DMS53 (cell line): ENCODE data around the gene TSPAN14.

ENCODE experiments used
- DNase-seq: peaks from one replicate; lab custom pipeline; 2025; lab: John Stamatoyannopoulos, UW

TSPAN14 gene

DNA sequence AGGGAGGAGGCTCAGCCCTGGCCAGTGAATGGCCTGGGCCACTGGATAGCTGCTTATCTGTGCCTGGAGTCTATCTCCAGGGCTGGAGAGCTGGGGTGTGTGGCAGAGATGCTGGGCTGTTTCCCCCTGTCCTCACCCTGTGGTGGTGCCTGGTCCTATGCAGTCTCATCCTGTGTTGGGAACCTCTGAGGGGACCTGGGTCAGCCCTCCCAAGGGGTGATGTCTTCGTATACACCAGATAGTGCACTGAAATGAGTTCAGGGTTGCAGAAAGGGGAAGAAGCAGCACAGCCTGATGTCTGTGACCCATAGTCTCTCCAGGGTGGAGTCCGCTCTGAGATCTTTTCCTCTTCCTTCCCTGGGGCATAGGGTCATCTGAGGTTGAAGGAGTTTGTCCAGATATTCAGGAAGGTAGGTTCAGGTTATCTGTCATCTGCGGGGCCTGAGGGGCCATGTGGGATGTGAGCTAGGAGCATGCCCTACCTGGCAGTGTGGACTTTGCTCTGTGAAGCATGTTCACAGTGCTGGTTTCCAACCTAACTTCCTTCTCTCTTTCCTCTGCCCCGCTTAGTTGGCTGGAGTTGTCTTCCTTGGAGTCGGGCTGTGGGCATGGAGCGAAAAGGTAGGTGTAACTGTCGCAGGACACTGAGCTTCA lies 50.2 kb downstream of the TSPAN14 start:
- DNase-seq = no peak

DNA sequence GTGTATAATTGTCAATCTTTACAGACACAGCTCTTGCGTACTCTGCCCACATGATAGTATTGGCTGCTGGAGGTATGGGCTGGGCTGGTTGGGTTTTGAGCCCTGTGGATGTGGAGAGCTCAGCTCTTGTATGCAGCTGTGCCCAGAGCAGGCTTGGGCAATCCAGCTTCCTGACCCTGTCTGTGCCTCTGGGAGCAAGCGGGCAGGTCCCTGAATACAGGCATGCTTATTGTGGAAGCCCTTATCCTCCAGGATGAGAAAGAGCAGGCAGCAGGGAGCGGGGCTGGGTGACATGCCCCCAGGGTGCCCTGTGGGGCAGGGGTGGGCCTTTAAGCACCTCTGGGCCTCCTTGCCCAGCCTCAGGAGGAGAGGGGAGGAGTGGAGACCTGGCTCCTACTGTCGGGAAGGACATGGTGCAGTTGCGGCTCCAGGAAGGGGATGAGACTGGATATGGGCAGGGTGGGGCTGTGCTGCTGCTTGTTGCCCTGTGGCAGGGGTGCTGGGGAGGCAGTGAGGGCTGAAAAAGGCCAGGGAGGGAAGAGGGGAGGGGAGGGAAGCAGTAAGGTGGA lies 50.9 kb downstream of the TSPAN14 start:
- peak; percentile 15 for DNase-seq

GRCh38 chr10:80506189-80506575 lies 52.1 kb downstream of the TSPAN14 start:
- no peak for DNase-seq

DNA sequence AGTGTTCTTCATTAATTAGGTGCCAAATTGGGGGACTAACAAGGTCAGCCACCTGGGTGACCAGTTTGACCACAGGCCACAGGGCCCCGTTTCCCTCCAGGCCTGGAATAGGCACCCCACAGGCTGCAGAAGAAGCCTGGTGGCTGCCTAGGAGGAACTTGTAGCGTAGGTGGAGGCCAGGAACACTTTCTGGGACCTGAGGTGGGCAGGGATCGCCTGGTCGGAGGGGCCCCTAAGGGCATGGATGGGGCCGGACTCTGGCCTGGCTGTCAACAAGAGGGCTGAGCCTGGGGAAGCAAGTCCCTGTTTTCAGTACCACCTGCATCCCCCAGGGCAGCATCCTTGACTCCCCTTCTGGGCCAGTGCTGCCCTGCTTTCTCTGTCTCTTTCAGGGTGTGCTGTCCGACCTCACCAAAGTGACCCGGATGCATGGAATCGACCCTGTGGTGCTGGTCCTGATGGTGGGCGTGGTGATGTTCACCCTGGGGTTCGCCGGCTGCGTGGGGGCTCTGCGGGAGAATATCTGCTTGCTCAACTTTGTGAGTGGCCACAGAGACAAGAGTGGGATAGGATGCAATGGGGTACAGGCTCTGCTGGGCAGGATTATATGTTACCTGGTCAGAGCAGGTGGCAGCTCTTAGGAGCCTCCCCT lies 52.9 kb downstream of the TSPAN14 start:
- DNase-seq = no peak

- DNase-seq = no peak
Observed at GRCh38 chr10:80509108-80509402, 54.9 kb downstream of the TSPAN14 start.

DNA sequence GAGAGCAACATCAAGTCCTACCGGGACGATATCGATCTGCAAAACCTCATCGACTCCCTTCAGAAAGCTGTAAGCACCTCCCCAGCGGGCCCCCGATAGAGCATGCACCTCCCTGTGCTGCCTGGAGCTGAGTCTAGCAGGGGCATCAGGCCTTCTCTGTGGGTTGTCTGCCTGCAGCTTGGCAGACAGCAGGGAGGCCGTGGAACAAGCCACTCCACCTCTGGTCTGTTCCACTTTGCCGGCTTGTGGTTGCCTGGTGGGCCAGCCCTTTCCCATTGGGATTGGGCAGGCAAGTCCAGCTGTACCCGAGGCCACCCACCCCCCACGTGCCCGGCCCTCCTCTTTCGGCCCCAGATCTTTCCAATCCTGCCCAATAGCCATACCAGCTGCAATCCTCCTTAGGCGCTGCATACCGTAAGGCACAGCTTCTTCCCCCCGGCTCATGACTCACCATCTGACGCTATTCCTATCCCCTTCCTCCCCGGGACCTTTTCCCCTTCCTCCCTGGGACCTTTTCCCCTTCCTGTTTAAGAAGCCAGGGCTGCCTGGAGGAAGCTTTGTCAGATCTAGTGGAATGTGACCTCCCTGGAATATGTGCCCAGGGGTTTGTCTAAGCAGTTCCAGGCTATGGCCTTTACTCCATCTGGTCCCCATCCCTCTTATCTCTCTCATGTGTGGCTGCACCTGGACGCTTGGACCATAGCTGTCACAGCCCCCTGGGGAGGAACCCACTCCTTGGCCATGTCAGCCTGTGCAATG lies 55.5 kb downstream of the TSPAN14 start:
- no peak for DNase-seq

DNA sequence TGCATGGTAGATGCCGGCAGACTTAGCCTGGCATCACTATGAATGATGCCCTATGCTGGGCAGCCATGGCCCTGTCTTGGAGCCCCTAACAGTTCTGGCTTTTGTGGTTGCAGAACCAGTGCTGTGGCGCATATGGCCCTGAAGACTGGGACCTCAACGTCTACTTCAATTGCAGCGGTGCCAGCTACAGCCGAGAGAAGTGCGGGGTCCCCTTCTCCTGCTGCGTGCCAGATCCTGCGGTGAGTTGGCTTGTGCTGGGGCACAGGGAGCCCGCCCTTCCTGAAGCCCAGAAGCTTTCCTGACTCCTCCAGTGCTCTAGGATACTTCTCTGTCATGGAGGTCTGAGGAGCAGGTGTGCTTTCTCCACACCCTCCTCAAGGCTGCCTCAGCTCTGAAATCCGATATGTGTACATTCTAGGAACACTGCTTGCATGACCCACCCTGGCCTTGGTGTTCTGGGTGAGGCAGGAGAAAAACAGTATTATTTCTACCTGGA lies 58.0 kb downstream of the TSPAN14 start:
- no peak for DNase-seq

DNA sequence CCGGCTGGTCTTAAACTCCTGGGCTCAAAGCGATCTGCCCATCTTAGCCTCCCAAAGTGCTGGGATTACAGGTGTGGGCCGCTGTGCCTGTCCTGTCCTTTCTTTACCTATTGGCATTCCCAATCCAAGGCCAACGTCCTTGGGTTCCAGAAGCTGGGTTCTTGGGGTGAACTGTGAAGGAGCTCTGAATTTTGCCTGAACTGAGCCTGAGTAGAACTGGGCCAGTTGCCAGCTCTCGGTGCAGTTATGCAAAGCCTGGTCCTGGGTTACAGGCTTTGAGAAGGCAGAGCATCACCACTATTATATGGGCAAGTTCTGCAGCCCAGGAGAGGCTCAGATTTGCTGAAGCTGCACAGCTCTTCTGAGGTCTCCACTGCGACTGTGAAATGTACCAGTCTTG lies 59.0 kb downstream of the TSPAN14 start:
- no peak for DNase-seq

- DNase-seq = no peak
Observed at GRCh38 chr10:80515511-80515910, 61.4 kb downstream of the TSPAN14 start.

DNA sequence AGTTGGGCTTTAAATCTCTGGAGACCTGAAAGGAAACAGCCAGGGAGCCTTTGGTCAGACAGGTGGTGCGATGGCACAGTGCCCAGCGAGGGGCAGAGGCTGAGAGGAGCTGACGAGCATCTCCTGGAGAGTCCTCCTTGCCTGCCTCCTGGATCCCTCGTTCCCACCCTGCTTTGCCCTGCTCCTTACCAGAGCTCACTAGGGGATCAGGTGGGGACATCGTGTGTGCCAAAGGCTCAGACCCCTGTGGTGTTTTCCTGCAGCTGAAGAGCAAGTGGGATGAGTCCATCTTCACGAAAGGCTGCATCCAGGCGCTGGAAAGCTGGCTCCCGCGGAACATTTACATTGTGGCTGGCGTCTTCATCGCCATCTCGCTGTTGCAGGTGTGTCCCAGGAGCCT lies 61.8 kb downstream of the TSPAN14 start:
- no peak for DNase-seq

DNA sequence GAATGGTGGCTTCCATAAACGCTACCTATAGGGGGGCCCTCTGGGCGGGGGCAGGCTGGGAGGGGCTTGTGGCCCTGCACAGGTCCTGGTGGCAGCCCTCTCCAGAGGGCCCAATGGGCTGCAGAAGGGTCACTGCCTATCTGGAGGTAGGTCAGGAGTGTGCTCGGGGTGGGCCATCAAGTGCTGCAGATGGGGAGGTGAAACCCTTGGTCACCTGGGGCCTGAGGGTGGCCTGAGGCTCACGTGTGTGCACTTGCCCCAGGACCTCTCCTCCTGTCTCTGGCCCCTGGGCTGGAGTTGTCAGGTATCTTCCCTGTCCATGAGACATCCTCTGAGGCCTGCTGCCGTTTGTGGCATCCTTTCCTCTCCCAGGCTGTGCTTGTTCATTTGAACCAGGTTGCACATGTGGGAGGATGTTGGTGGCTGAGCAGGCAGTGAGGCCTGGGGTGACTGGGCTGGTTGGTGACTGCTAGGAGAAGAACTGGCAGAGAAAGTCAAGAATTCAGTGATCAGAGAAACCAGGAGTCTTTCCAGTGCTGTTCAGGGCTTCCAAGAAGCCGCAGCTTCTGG lies 62.5 kb downstream of the TSPAN14 start:
- no peak for DNase-seq

GRCh38 chr10:80517416-80518142 lies 63.5 kb downstream of the TSPAN14 start:
- DNase-seq = no peak

- DNase-seq = no peak
Observed at GRCh38 chr10:80518143-80518806, 64.2 kb downstream of the TSPAN14 start.

GRCh38 chr10:80518807-80519360 lies 64.8 kb downstream of the TSPAN14 start:
- no peak for DNase-seq

- no peak for DNase-seq
Observed at GRCh38 chr10:80519936-80520650, 66.0 kb downstream of the TSPAN14 start.

DNA sequence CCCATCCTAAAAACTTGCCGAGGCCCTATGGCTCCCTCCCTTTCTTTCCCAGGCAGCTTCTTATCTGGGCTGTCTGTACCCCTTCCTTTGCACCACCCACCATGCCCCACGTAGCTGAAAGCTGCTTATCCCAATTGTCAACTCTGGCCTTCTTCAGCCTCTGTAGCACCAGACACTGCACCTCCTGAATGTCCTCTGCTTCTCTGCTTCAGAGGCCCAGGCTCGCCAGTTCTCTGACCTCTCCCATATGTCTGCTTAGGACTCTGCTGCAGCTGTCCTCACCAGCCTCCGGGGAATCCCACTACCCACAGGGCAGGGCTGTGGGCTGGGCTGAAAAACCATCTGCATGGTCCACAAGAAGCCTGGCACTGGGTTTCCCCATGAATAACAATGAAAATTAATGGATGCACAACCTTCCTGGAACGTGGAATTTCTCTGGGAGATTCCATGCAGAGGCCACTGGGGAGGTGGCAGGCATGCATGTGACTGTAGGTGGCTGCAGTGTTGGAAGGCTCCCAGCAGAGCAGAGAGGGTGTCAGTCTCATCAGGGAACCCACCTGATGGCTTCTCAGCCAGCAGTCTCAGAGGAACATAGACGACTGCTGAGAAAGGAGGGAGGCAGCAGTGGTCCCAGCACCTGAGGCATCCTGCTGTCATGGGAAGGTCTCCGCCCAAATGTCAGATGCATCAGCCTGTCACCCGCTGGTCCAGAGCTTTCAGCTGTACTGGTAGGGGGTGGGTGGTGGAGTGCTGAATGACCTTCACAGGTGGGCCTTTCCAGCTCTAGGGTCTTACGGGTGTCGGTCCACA lies 66.8 kb downstream of the TSPAN14 start:
- DNase-seq = no peak

DNA sequence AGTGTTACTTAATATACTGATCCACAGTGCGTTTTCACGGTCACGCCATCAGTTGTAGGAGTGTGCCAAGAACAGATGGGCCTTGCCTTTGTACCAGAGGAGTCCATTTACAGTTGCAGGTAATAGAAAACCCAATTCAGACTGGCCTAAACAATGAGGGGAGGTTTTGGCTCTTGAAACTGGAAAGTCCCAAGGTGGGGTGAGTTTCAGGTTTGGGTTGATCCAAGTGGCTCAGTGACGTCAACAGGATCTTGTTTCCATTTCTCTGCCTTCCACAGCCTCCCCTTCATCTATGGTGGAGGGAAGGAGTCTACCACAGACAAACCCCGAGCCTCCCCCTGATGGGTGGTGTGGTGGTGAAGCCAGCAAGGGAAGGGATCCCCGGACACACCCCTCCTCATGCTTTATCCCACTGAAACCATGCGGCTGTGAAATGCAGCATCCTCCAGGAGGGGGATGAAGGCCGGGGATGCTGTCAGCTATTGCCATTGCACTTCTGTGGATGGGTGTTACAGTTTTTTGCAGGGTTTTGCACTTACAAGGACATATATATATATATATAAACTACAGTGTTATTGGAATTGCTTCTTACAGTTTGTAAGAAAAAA lies 68.8 kb downstream of the TSPAN14 start:
- DNase-seq = no peak

GRCh38 chr10:80523773-80524172 lies 69.7 kb downstream of the TSPAN14 start:
- DNase-seq = no peak
